Measurements from ENCODE around the gene PCBP2.

The PCBP2 gene

DNA sequence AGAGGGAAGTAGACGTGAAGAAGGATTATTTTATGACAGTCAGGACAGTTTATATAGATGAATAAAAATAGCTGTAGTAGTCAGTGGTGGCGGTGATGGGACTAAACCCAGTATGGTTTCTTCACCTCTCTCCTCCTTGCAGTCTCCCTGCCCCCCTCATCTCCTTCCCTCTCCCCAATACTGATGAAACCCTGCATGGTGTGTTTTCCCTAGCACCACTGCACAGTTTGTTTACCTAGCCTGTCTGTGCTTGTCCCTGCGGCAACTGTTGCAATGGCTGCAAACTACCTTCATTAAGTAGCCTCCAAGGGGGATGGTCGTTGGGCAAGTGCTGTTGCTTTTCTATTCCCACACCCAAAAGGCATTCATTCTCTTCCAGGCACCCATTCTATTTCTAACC is 14.7 kb downstream of the PCBP2 start:
- TF ChIP-seq SIN3A (IDR thresholded peaks at IDR 0.05; ENCODE audit: borderline replicate concordance, insufficient read depth, low read length) (no peak), POLR2AphosphoS5 (IDR thresholded peaks at IDR 0.05; ENCODE audit: low read depth, low read length) (no peak), TAF1 (IDR thresholded peaks at IDR 0.05; ENCODE audit: borderline replicate concordance, insufficient read depth, low read length) (no peak), FOXP2 (optimal IDR thresholded peaks at IDR 0.05; ENCODE audit: borderline replicate concordance, extremely low read depth, extremely low read length, insufficient read depth) (no peak)
- TF ChIP-seq, protein P1, sequence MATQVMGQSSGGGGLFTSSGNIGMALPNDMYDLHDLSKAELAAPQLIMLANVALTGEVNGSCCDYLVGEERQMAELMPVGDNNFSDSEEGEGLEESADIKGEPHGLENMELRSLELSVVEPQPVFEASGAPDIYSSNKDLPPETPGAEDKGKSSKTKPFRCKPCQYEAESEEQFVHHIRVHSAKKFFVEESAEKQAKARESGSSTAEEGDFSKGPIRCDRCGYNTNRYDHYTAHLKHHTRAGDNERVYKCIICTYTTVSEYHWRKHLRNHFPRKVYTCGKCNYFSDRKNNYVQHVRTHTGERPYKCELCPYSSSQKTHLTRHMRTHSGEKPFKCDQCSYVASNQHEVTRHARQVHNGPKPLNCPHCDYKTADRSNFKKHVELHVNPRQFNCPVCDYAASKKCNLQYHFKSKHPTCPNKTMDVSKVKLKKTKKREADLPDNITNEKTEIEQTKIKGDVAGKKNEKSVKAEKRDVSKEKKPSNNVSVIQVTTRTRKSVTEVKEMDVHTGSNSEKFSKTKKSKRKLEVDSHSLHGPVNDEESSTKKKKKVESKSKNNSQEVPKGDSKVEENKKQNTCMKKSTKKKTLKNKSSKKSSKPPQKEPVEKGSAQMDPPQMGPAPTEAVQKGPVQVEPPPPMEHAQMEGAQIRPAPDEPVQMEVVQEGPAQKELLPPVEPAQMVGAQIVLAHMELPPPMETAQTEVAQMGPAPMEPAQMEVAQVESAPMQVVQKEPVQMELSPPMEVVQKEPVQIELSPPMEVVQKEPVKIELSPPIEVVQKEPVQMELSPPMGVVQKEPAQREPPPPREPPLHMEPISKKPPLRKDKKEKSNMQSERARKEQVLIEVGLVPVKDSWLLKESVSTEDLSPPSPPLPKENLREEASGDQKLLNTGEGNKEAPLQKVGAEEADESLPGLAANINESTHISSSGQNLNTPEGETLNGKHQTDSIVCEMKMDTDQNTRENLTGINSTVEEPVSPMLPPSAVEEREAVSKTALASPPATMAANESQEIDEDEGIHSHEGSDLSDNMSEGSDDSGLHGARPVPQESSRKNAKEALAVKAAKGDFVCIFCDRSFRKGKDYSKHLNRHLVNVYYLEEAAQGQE (IDR thresholded peaks at IDR 0.05; ENCODE audit: insufficient read depth in 1 of 2, low read depth in 2 of 2, low read length in 2 of 2) = no peak

DNA sequence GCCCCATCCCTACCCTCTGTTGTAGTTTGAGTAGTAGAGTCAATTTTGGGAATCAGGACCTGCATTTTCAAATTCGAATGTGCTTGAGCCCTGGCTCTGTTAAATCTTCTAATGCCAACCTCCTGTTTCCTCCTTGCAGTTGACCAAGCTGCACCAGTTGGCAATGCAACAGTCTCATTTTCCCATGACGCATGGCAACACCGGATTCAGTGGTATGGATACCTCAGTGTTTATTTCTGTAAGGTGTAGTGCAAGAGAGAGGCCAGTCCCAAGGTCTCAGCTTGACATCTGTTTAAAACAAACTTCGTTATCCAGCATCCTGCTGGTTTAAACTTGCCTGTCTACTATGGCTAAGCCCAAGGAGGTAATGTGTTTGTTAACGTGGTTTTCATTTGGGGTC is 15.2 kb downstream of the PCBP2 start:
- TF ChIP-seq FOXP2 (optimal IDR thresholded peaks at IDR 0.05; ENCODE audit: borderline replicate concordance, extremely low read depth, extremely low read length, insufficient read depth) (no peak), POLR2AphosphoS5 (IDR thresholded peaks at IDR 0.05; ENCODE audit: low read depth, low read length) (no peak)

DNA sequence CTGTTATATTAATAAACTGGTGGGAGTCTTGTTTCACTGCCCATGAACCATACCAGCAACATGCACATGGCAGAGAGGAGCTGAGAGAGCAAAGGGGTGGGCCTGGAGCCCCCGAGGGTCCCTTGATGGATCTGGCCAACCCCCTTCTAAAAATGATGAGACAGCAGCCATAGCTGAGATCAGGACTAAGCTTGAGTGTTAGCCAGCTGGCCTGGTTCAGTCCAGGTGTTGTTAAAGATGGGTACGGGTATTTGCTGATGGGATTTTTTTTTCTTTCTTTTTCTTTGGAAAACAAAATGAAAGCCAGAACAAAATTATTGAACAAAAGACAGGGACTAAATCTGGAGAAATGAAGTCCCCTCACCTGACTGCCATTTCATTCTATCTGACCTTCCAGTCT is 16.0 kb downstream of the PCBP2 start:
- TF ChIP-seq SIN3A (IDR thresholded peaks at IDR 0.05; ENCODE audit: borderline replicate concordance, insufficient read depth, low read length) = no peak
- TF ChIP-seq FOXP2 (optimal IDR thresholded peaks at IDR 0.05; ENCODE audit: borderline replicate concordance, extremely low read depth, extremely low read length, insufficient read depth) = no peak
- TF ChIP-seq, protein P1 (IDR thresholded peaks at IDR 0.05; ENCODE audit: insufficient read depth in 1 of 2, low read depth in 2 of 2, low read length in 2 of 2) = no peak
- TF ChIP-seq TAF1 (IDR thresholded peaks at IDR 0.05; ENCODE audit: borderline replicate concordance, insufficient read depth, low read length) = no peak
- TF ChIP-seq POLR2AphosphoS5 (IDR thresholded peaks at IDR 0.05; ENCODE audit: low read depth, low read length) = no peak

DNA sequence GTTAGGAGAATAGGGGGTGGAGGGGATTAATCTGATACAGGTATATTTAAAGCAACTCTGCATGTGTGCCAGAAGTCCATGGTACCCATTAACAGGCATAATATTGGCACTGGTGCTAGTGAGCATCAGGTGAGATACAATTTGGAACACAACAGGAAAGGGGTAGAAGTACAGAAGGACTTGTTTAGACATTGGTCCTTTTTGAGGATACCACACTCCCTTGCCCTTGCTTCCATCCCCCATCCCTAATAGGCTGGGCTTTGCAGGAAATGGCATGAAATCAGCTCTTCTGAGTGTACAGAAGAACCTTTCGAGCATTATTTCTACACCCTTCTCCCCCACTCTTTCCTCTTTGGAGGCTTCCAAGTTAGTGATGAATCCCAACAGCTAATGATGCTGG is 16.4 kb downstream of the PCBP2 start:
- TF ChIP-seq POLR2AphosphoS5 (IDR thresholded peaks at IDR 0.05; ENCODE audit: low read depth, low read length) (peak; percentile 72), SIN3A (IDR thresholded peaks at IDR 0.05; ENCODE audit: borderline replicate concordance, insufficient read depth, low read length) (no peak)

DNA sequence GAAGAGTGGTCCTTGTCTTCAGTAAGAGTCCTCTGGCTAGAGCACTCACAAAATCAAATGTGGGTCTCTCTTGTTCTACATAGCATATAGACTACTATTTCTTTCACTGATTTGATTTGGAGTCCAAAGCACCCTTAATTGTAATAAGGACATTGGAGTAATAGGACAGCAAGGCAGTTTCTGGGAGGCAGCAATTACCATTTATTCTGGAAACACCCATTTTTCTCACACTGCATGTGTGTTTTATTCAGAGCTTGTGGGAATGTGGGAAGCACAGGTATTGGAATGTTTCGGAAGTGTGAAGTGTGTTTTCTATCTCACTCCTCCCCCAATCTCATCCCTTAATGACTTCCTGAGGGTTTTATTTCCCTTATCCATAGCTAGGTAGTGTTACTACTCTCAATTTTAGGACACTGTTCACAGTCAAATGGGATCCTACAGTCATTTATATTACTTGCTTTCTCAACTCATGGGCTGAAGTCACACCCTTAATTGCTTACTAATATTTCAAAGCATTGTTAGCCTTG is 20.2 kb downstream of the PCBP2 start:
- no peak for TF ChIP-seq FOXP2 (optimal IDR thresholded peaks at IDR 0.05; ENCODE audit: borderline replicate concordance, extremely low read depth, extremely low read length, insufficient read depth)

DNA sequence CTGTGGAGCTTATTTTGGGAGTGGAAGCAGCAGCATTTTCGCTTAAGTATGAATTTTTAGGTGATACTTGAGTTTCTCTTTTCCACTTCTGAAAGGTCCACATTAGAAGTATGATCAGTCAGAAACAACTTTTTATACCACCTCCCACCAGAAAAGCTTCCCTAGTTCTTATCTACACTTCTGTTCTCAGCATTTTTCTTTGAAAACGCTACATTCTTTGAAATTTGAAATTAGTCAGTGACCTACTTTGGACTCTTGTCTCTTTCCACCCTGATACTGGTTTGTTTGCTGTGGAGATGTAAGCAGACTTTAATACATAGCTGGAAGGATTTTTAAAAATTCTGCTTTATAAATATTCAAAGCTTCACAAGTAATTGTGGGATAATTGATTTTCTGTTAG is 22.2 kb downstream of the PCBP2 start:
- 0 out of 2 replicates have a peak, but pooled peaks have one; percentile 26 for TF ChIP-seq POLR2AphosphoS5 (IDR thresholded peaks at IDR 0.05; ENCODE audit: low read depth, low read length)
- no peak for TF ChIP-seq TAF1 (IDR thresholded peaks at IDR 0.05; ENCODE audit: borderline replicate concordance, insufficient read depth, low read length)

DNA sequence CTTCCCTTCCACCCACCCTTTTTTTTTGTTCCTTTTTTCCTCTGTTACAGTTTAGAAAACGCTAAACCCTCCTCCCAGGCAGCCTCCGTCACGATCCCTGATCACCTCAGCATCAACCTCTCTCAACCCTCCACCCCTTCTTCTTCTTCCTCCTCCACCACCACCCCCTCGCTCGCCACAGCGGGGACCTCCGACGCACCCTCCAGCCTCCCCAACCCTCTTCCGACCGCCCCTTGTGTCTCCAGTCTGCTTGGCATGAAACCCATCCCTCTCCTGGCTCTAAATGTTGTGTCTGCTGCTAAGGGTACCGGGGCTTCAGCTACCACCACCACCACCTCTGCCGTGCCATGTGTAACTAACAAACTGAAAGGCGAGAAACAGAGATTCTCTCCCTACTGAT is 22.9 kb downstream of the PCBP2 start:
- TF ChIP-seq FOXP2 (optimal IDR thresholded peaks at IDR 0.05; ENCODE audit: borderline replicate concordance, extremely low read depth, extremely low read length, insufficient read depth) (no peak), TAF1 (IDR thresholded peaks at IDR 0.05; ENCODE audit: borderline replicate concordance, insufficient read depth, low read length) (no peak), POLR2AphosphoS5 (IDR thresholded peaks at IDR 0.05; ENCODE audit: low read depth, low read length) (no peak), SIN3A (IDR thresholded peaks at IDR 0.05; ENCODE audit: borderline replicate concordance, insufficient read depth, low read length) (no peak)
- TF ChIP-seq, protein P1 (IDR thresholded peaks at IDR 0.05; ENCODE audit: insufficient read depth in 1 of 2, low read depth in 2 of 2, low read length in 2 of 2) = no peak
